Effector memory CD4-positive, alpha-beta T cell (primary cell): ENCODE results near the gene APOL6.
"Not testable (repeated sequence)": the region's sequence is repeated elsewhere in the genome, so short reads cannot be mapped to it uniquely, and the experiment has no call there.

ENCODE experiments used
- DNase-seq, 3 donors: peaks; one replicate each; pipeline ENCODE4 v3.0.0-alpha.2; 2020
- H3K27ac ChIP-seq: 2 replicates; pipeline ENCODE4 v1.7.0; 2013; ENCODE audit warnings: mild to moderate bottlenecking, low read length, moderate library complexity; ENCODE audit not compliant: insufficient read depth, poor library complexity, severe bottlenecking
- H3K27me3 ChIP-seq: replicated peaks from 2 replicates; pipeline ENCODE4 v1.7.0; 2013; ENCODE audit warnings: mild to moderate bottlenecking, low read length; ENCODE audit not compliant: insufficient read depth, control insufficient read depth, poor library complexity, severe bottlenecking
- H3K36me3 ChIP-seq: 2 replicates; pipeline ENCODE4 v1.7.0; 2013; ENCODE audit warnings: mild to moderate bottlenecking, low read length, moderate library complexity; ENCODE audit not compliant: control insufficient read depth, insufficient read depth
- H3K4me1 ChIP-seq: 2 replicates; pipeline ENCODE4 v1.7.0; 2013; ENCODE audit warnings: low read length, mild to moderate bottlenecking; ENCODE audit not compliant: control insufficient read depth, insufficient read depth, poor library complexity, severe bottlenecking
- H3K4me3 ChIP-seq: 2 replicates; pipeline ENCODE4 v1.7.0; 2013; ENCODE audit warnings: low read length, low read depth, mild to moderate bottlenecking; ENCODE audit not compliant: insufficient read depth, poor library complexity, severe bottlenecking
- H3K9me3 ChIP-seq: 2 replicates; pipeline ENCODE4 v1.7.0; 2013; ENCODE audit warnings: mild to moderate bottlenecking, low read length, moderate library complexity; ENCODE audit not compliant: control insufficient read depth

Gene APOL6

GRCh38 chr22:35686298-35686697 lies 38.1 kb downstream of the APOL6 start:
- H3K27me3 ChIP-seq: no peaks in the 10 kb centered on the region
- no peak for DNase-seq
- H3K4me1 ChIP-seq: no peaks in the 10 kb centered on the region
- H3K4me3 ChIP-seq: no peak overlapping the region
- H3K9me3 ChIP-seq: no peaks in the 10 kb centered on the region
- no peaks in the 10 kb centered on the region for H3K36me3 ChIP-seq
- no peak overlapping the region for H3K27ac ChIP-seq

GRCh38 chr22:35687461-35687860 lies 39.2 kb downstream of the APOL6 start:
- no peak for DNase-seq
- no peaks in the 10 kb centered on the region for H3K4me1 ChIP-seq
- H3K4me3 ChIP-seq: no peak overlapping the region
- no peaks in the 10 kb centered on the region for H3K9me3 ChIP-seq
- H3K27ac ChIP-seq: no peak overlapping the region
- no peaks in the 10 kb centered on the region for H3K36me3 ChIP-seq
- H3K27me3 ChIP-seq: no peaks in the 10 kb centered on the region

GRCh38 chr22:35688913-35689675 lies 40.8 kb downstream of the APOL6 start:
- Histone ChIP-seq H3K27me3 (no peaks in the 10 kb centered on the region), H3K9me3 (no peaks in the 10 kb centered on the region), H3K4me1 (no peaks in the 10 kb centered on the region), H3K27ac (no peak overlapping the region), H3K36me3 (no peaks in the 10 kb centered on the region), H3K4me3 (no peak overlapping the region)
- DNase-seq: no peak

- DNase-seq: no peak
- Histone ChIP-seq H3K27me3 (no peaks in the 10 kb centered on the region), H3K4me1 (no peaks in the 10 kb centered on the region), H3K4me3 (no peak overlapping the region), H3K36me3 (no peaks in the 10 kb centered on the region), H3K27ac (no peak overlapping the region), H3K9me3 (no peaks in the 10 kb centered on the region)
These were observed 41.8 kb downstream of the APOL6 start for GRCh38 chr22:35690001-35690400.

- H3K36me3 ChIP-seq: no peaks in the 10 kb centered on the region
- no peaks in the 10 kb centered on the region for H3K9me3 ChIP-seq
- H3K27ac ChIP-seq: no peak overlapping the region
- no peak for DNase-seq
- no peak overlapping the region for H3K4me3 ChIP-seq
- no peaks in the 10 kb centered on the region for H3K27me3 ChIP-seq
- H3K4me1 ChIP-seq: no peaks in the 10 kb centered on the region
These were observed 47.0 kb downstream of the APOL6 start for GRCh38 chr22:35695202-35695601.

GRCh38 chr22:35697142-35697541 lies 48.9 kb downstream of the APOL6 start:
- Histone ChIP-seq H3K27ac (no peak overlapping the region), H3K4me1 (no peaks in the 10 kb centered on the region), H3K27me3 (no peaks in the 10 kb centered on the region), H3K36me3 (no peaks in the 10 kb centered on the region), H3K4me3 (no peak overlapping the region), H3K9me3 (no peaks in the 10 kb centered on the region)
- no peak for DNase-seq

GRCh38 chr22:35699852-35700251 lies 51.6 kb downstream of the APOL6 start:
- not testable (repeated sequence) for H3K4me3 ChIP-seq, H3K4me1 ChIP-seq, H3K9me3 ChIP-seq, H3K27ac ChIP-seq, H3K36me3 ChIP-seq, H3K27me3 ChIP-seq, DNase-seq

GRCh38 chr22:35703861-35704584 lies 55.8 kb downstream of the APOL6 start:
- Histone ChIP-seq H3K36me3 (no peaks in the 10 kb centered on the region), H3K27me3 (no peaks in the 10 kb centered on the region), H3K4me1 (no peaks in the 10 kb centered on the region), H3K27ac (no peak overlapping the region), H3K9me3 (no peaks in the 10 kb centered on the region), H3K4me3 (no peak overlapping the region)
- DNase-seq: no peak

- H3K36me3 ChIP-seq: no peaks in the 10 kb centered on the region
- no peaks in the 10 kb centered on the region for H3K4me1 ChIP-seq
- no peaks in the 10 kb centered on the region for H3K9me3 ChIP-seq
- DNase-seq: no peak
- no peak overlapping the region for H3K27ac ChIP-seq
- H3K4me3 ChIP-seq: no peak overlapping the region
- no peaks in the 10 kb centered on the region for H3K27me3 ChIP-seq
These were observed 56.9 kb downstream of the APOL6 start for GRCh38 chr22:35705141-35705540.

- H3K27me3 ChIP-seq: no peaks in the 10 kb centered on the region
- no peaks in the 10 kb centered on the region for H3K4me1 ChIP-seq
- H3K27ac ChIP-seq: no peak overlapping the region
- no peak for DNase-seq
- no peaks in the 10 kb centered on the region for H3K36me3 ChIP-seq
- H3K9me3 ChIP-seq: no peaks in the 10 kb centered on the region
- H3K4me3 ChIP-seq: no peak overlapping the region
These were observed 60.2 kb downstream of the APOL6 start for GRCh38 chr22:35708453-35708852.
